Stimulated activated CD8-positive, alpha-beta memory T cell treated with anti-CD3 and anti-CD28 coated beads, Interleukin-7, amount 100 ng/mL, for 48 hours (primary cell): Measurements from ENCODE around the gene KIAA2012.

Source experiments
- DNase-seq, 2 donors: peaks; one replicate each; pipeline ENCODE4 v3.0.0-alpha.2; 2020; ENCODE audit warnings: low read depth in 1 of 2; ENCODE audit errors: extremely low read depth in 1 of 2

Gene KIAA2012

DNA sequence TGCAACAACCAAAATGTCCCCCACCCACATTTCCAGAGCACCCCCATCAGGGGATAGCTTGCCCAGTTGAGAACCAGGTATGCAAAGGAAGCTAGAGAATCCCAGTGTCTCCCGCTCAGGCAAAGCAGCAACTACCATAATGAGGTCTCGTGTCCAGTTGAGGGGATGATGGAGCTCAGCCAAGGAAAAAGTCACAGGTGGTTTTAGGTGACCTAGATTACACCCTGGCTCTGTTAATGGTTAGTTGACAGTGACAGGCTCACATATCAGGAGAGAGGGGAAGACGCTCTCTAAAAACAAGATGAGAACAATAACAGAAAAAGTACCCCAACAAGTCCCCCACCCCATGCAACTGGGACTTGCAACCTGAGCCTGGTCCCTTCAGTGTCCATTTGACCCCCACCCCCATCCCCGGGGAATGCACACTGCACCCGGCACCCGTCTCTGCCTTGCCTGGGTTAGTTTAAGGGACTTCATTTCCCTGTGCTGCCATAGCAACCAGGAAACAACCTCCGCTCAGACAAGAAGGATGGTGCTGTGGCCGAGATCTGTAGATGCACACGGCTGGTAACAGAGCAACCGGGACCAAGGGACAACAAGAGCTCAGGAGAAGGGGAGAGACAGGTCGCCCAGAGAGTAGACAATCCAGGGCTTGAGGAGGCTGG is at the start of gene KIAA2012:
TSS of gene KIAA2012 (plus strand) at position 519 of the 665 bp plus-strand sequence. CDS start 373 bp downstream, outside the sequence.
- no peak for DNase-seq

DNA sequence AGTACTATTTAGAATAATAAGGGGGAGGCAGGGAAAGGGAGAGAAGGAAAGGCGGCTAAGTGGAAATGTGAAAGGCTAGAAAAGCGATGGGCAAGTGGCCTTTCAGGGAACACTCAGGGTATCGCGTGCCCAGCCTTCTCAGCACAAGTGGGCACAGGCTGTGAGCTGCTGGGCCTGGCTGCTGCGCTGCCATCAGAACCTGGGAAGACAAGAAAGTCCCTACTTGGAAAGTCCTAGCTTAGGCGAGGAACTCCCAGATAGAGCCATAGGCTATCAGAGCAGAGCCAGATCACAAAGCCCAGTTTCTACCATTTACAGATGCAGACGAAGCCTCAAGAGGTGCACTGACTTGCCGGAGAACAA is 49.2 kb upstream of the KIAA2012 start:
- no peak for DNase-seq

- DNase-seq = no peak
Measured at GRCh38 chr2:202024871-202025270, 48.2 kb upstream of the KIAA2012 start.

GRCh38 chr2:202025816-202026215 is 47.2 kb upstream of the KIAA2012 start:
- no peak for DNase-seq

DNA sequence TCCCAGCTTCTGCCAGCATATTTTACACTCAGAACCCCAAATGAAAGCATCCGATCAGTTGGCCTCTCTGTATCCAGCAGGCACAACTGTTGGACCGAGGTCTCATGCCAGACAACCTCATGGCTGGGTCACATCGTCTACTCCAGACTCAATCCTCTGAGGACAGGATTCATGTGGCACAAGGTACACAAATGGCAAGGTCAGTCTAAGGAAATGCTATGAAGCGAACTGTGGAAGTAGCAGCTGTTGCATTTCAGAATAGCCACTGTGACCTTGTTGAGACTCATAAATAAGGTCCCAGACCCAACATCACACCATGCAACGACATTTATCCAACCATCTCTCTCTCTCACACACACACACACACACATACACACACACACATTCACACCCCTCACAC is 46.5 kb upstream of the KIAA2012 start:
- DNase-seq = no peak

DNA sequence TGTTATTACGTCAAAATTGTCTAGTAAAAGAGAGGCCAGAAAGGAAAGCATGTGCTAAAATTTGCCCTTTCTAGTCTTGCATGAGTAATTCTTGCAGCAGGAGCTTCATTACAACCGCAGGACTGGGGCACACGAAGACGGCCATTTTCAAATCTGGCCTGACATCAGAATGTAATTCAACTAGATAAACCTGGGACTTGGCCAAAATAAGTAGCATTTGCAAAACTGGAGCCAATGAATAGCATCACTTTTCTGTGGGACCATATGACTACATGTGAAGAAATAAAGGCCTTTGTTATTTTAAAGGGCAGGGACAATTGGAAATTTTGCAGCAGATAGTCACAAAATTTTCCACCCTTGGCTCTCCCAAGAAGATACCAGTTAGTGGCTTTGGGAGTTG is 42.4 kb upstream of the KIAA2012 start:
- DNase-seq = no peak

GRCh38 chr2:202031246-202031951 is 41.7 kb upstream of the KIAA2012 start:
- no peak for DNase-seq

GRCh38 chr2:202032846-202033316 is 40.2 kb upstream of the KIAA2012 start:
- DNase-seq = no peak

DNA sequence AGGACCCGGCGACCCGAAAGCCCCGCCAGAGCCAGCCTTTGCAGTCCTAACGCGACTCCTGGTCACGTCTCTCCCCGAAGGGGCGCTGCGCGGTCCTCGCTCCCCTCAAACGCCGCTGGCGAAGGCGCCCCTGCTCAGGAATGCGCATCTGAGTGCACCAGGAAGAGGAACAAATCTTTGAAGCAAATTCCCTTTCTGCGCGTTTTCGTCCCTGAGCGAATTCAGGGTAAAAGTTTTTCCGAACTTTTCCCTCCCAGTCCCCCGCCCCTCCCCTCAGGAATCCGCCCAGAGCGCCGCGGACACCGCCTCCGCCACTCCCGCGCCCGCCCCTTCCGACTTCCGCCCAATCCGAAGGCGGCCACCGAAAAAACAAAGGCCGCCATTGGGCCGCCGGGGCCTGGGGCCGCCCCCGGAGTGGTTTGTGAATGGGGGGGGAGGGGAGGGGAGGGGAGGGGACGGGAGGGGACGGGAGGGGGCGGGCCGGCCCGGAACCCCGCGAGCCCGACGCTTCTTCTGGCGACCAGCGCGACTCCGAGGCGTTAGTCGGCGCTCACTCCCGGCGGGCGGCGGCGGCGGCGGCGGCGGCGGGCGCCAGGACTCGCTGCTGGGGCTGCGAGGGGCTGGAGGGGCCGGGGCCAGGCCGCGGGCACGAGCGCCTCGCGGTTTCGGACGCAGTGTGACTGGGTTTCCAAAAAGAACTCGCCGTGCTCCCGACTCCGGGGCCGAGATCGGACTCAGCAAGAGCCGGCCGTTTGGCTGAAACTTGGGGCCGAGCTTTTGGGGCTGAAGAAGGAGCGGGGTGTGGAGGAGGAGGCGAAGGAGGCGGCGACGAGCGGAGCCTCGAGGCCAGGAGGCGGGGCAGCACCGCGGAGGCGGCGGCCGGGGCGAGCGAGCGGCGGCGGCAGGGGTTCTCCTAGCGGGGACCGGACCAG is 39.5 kb upstream of the KIAA2012 start, which contains the start of gene FZD7:
TSS of gene FZD7 (plus strand) at position 539 of the 932 bp plus-strand sequence. CDS start 793 bp downstream, outside the sequence.
- peak; percentile 66 to 71 for DNase-seq

DNA sequence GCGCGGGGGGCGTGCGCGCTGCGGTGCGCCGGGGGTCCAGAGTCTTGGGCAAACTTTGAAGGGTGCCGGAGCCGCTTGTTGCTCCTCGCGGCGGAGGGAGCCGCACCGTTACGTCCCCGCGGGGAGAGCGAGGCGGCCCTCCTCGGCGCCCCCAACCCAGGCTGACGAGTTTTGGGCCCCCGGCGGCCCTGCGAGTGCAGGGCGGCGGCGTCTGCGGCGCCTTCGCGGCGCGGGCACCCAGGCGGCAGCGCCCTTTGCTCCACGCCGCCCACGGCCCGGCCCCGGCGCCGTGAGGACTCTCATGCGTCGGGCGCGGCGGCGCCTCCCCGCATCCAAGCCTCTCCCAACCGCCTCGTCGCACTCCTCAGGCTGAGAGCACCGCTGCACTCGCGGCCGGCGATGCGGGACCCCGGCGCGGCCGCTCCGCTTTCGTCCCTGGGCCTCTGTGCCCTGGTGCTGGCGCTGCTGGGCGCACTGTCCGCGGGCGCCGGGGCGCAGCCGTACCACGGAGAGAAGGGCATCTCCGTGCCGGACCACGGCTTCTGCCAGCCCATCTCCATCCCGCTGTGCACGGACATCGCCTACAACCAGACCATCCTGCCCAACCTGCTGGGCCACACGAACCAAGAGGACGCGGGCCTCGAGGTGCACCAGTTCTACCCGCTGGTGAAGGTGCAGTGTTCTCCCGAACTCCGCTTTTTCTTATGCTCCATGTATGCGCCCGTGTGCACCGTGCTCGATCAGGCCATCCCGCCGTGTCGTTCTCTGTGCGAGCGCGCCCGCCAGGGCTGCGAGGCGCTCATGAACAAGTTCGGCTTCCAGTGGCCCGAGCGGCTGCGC is 38.6 kb upstream of the KIAA2012 start:
- DNase-seq = no peak

DNA sequence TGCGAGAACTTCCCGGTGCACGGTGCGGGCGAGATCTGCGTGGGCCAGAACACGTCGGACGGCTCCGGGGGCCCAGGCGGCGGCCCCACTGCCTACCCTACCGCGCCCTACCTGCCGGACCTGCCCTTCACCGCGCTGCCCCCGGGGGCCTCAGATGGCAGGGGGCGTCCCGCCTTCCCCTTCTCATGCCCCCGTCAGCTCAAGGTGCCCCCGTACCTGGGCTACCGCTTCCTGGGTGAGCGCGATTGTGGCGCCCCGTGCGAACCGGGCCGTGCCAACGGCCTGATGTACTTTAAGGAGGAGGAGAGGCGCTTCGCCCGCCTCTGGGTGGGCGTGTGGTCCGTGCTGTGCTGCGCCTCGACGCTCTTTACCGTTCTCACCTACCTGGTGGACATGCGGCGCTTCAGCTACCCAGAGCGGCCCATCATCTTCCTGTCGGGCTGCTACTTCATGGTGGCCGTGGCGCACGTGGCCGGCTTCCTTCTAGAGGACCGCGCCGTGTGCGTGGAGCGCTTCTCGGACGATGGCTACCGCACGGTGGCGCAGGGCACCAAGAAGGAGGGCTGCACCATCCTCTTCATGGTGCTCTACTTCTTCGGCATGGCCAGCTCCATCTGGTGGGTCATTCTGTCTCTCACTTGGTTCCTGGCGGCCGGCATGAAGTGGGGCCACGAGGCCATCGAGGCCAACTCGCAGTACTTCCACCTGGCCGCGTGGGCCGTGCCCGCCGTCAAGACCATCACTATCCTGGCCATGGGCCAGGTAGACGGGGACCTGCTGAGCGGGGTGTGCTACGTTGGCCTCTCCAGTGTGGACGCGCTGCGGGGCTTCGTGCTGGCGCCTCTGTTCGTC is 37.7 kb upstream of the KIAA2012 start:
- DNase-seq = no peak

GRCh38 chr2:202035941-202036372 is 37.1 kb upstream of the KIAA2012 start:
- no peak for DNase-seq

DNA sequence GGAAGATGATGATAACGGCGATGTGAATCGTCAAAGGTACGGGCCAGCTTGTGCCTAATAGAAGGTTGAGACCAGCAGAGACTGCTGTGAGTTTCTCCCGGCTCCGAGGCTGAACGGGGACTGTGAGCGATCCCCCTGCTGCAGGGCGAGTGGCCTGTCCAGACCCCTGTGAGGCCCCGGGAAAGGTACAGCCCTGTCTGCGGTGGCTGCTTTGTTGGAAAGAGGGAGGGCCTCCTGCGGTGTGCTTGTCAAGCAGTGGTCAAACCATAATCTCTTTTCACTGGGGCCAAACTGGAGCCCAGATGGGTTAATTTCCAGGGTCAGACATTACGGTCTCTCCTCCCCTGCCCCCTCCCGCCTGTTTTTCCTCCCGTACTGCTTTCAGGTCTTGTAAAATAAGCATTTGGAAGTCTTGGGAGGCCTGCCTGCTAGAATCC is 36.4 kb upstream of the KIAA2012 start:
- DNase-seq = no peak

- DNase-seq = no peak
Measured at GRCh38 chr2:202037086-202037485, 36.0 kb upstream of the KIAA2012 start.

GRCh38 chr2:202038471-202039277 is 34.4 kb upstream of the KIAA2012 start:
- DNase-seq = no peak

GRCh38 chr2:202039278-202040078 is 33.6 kb upstream of the KIAA2012 start:
- no peak for DNase-seq

DNA sequence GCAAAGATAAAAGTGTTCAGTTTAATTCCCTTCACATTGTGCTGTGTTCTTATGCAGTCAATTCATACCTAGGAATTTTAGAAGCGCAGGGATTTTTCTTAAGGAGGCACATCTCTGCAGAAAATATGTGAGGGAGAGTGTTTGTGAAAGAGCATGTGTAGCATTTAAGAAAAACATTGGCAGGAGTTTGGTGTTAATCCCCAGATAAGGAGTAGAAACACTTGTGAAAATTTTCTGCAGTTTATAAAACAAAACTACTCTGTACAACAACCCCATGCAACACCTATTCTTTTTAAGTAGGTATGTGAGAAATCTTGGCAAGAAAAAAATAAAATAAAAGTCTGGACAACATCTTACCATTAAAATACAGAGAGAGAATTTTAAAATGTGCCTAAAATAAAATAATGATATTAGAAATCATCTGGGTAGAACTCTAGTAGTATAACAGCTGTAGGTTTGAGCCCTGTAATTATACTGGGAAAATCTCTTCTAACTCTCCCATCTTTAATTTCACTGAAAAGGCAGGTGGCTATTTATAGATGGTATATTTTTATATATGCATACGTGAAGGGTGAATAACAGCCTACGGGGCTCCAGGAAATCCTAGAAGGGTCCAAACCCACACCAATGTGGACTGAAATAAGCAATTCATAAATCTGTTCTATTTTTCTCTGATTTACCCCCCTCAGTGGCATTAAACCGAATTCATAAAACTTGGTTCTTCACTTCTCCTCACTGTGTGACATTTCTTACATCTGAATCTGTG is 32.8 kb upstream of the KIAA2012 start:
- DNase-seq = no peak
